ENCODE data around the gene SLCO1B3.

DNA sequence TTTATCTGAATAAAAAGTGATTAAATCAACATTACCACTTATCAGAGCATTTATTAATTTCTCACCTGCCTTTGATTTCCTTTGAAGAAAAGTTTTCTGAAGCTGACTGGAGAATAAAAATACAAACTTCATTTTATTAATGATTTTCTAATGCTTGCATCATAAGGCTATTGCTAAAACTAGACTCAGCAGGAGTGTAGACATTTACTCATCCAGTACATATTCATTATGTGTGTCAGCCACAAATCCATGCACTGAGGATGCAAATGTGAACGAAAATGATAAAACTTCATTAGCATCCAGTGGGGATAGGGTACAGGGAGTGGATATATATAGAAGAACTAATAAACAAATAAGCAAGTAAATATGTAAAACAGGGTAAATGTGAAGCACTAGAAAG is 74.6 kb downstream of the SLCO1B3 start:
- TF ChIP-seq CTCF (IDR thresholded peaks at IDR 0.05): no peak
- no peak for TF ChIP-seq POLR2A (IDR thresholded peaks at IDR 0.05)

All from right lobe of liver (tissue), 4 donors.